NB4 (cell line): ENCODE measurements around the gene ZNF761.
"Not testable (repeated sequence)": the region's sequence is repeated elsewhere in the genome, so short reads cannot be mapped to it uniquely, and the experiment has no call there.

Experiments used
- CTCF ChIP-seq: IDR thresholded peaks from one replicate; pipeline ENCODE4 v1.5.1; 2012; ENCODE audit warnings: low read depth, low read length
- MAX ChIP-seq: IDR thresholded peaks from 2 replicates; pipeline ENCODE4 v1.6.1; 2011; ENCODE audit warnings: low read depth, low read length
- MYC ChIP-seq: IDR thresholded peaks from 2 replicates; pipeline ENCODE4 v1.6.1; 2011; ENCODE audit warnings: low read depth, low read length
- POLR2A ChIP-seq: IDR thresholded peaks from 2 replicates; pipeline ENCODE4 v1.6.1; 2011; ENCODE audit warnings: mild to moderate bottlenecking; ENCODE audit not compliant: insufficient read length; ENCODE audit errors: extremely low read depth

- not testable (repeated sequence) for TF ChIP-seq CTCF, POLR2A, MYC, MAX
Observed at GRCh38 chr19:53475470-53475869, 43.7 kb downstream of the ZNF761 start.
